Stimulated activated CD8-positive, alpha-beta memory T cell treated with anti-CD3 and anti-CD28 coated beads, Interleukin-15, amount 100 ng/mL, for 48 hours (primary cell): ENCODE results near the gene YBX3.

ENCODE experiments used
- DNase-seq, 2 donors: peaks; one replicate each; pipeline ENCODE4 v3.0.0-alpha.2; 2020; ENCODE audit warnings: low read depth in 2 of 2

The YBX3 gene

DNA sequence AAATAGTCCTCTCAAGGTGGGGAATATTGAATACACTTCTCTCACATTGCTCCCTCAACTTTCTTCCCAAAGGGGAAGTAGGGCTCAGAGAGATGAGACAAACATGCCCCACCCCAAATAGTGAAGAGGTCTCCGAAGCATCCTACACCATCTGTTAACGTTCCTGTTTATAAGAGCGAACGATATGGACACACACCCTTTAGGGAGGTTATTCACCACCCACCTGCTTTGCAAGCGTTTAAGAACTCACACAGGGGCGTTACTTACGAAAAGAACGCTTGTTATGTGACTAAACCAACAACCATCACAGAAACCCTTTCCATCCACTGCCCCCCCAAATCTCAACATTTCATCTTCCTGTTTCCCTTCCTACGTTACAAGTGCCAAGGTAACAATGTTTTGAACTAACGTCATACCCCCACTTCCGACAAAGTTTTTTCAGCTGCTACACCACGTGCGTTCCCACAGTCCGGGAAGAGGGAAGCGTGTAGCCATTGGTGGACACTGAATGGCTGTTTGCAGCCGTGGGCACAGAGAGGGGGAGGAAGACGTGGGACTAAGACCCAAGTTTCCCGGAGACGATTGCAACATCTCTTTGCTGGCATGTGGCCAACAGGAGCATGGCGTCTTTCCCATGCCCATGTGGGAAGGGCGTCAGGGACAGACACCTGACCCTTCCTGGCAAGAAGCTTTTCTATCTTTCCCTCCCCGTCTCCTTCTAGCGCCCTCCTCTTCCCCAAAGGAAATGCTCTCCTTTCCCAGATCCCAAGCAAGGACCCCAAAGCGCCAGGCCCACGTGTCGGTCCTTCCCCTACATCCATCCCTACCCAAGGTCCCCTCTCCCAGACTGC lies 1.2 kb downstream of the YBX3 start:
- DNase-seq = peak; percentile 28 to 61

- DNase-seq = no peak
Observed at GRCh38 chr12:10720974-10721650, 2.0 kb downstream of the YBX3 start.

DNA sequence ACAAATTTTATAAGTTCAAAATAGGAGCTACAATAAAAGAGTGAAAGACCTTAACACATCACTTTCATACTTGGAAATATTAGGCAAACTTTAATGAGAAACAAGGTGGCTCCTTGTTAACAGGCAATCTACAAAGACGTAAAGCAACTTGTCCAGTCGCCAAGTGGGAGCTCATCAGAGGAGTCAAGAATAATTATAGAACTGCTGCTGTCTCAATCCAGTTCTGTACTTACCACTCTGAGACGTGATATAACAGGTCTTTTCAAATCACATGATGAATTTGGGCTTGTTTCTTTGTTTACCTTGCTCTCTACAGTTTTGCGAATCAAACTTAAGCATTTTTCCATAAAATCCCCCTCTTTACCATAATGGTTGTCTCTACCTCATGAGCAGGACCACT lies 3.6 kb downstream of the YBX3 start:
- DNase-seq = no peak

DNA sequence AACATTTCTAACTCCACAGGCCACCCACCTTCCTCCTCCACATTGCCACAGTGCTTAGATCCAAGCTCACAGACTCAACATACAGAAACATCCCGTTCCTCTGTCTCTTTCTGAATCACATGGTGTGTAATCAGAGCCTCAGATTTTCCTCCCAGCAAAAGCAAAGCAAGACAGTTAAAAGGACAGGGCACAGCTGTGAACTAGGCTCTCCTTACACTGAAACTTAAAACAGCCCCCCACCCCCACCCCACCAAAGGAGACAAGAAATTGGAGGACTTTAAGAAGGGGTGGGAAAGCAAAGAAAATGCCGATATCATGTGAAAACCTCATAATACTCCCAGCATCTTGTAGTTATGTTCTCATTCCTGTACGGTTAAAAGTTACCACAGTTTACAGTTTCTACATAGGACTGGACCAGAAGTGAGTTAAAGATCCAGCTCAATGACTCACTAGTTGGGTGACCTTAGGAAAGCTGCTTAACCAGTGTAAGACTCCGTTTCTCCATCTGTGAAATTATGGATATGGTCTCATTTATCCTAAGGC lies 4.8 kb downstream of the YBX3 start:
- no peak for DNase-seq

DNA sequence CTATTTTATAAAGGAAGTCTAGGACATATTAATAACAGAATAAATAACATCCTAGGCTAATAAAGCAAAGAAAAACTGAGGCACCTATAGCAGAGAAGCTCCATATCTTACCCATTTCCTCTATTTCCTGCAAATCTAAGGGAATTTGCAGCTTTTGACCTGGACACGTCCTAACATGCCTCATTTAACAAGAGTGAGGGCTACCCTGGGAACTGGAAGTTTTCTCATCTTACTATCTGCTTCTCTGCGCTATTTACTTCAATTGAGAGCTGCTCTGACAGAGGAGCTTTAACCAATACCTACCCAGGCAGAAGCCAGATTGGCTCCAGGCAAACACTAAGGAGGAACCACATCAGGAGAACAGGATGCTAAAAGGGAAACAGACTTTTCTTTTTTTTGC lies 5.7 kb downstream of the YBX3 start:
- no peak for DNase-seq

- no peak for DNase-seq
Observed at GRCh38 chr12:10716704-10717315, 6.3 kb downstream of the YBX3 start.

DNA sequence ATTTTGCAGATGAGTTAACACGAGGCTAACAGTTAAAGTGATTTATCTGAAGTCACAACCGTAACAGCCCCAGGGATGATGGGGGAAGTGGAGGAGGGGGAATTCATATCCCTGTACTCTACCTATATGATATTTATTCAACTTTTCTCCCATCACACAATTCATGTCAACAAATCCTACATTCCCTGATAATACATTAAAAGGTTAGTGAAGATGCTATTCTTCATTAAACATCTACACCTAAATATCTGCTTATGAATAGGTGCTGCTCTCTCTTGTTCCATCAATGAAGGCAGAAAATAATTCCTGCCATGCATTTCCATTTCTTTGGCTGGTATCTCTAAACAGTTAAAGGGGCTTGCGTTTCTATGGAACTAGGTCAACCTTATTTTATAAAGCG lies 6.8 kb downstream of the YBX3 start:
- DNase-seq = no peak

DNA sequence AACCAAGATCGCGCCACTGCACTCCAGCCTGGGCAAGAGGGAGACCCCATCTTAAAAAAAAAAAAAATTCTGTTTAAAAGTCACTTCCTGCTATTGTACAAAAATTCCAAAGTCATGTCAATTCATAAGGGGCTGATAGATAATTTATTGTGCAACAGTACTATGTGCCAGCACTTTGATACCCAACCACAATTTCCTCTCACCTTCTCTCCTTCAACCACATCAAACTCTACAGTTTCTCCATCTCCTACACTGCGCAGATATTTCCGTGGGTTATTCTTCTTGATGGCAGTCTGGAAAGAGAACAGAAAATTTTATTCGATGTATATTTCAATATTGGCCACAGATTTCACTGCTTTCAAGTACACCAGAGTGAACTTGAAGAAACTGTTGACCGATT lies 7.6 kb downstream of the YBX3 start:
- DNase-seq = no peak

GRCh38 chr12:10709808-10710207 lies 13.3 kb downstream of the YBX3 start:
- DNase-seq = no peak

DNA sequence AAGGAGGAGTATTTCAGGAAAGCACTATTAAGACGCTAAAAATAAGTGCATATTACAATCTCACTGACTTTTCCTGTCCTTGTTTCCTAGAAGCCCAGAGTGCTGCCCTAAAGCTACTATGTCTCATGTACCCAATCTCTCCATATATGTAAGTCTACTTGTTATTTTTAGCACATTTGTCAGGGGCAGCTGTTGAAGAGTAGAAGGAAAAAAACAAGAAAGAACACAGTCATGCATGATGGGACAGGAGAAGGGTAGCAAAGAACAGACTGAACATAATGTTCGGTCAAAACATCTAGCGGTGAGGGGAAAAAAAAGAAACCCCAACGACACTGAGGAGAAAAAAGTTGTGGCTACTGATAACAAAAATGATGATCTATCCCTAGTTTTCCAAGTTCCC lies 14.3 kb downstream of the YBX3 start:
- no peak for DNase-seq

- DNase-seq = no peak
Observed at GRCh38 chr12:10705655-10706054, 17.5 kb downstream of the YBX3 start.

DNA sequence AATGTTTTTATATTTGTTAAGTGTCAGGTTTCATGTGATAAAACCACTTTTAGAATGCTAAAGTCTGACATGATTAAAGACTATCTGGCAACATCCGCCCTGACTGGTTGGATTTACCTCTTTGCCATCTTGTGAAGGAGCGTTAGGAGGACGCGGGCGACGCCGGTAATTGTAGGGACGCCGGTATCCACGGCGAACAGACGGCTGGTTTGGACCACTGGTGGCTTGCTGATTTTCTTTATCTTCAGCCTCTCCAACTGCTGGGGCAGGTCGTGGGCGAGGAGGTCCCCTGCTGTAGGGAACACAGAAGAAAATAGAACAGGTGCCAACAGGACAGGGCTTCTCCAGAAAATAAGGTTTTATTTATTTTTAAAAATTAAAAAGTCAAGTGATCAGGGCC lies 21.3 kb downstream of the YBX3 start:
- DNase-seq = no peak

GRCh38 chr12:10701131-10701681 lies 21.9 kb downstream of the YBX3 start:
- peak in 1 of 2 donors; percentile 4 for DNase-seq

DNA sequence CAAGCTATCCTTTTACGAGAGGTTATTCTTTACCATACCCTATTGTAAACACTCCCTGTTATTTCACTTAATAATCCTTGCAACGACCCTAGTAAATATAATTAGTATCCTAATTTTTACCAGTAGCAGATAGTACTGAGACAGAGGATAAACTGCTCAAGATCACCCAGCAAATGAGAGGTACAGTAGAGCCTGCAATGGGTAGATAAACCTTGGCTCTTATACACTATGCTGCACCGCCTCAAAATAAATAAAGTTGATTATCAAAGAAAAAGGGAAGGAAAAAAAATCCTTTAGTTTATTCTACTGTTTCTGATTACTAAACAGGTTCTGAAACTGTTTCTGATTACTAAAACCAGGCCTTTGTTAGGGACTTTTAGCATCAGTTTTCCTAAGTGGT lies 22.5 kb downstream of the YBX3 start:
- DNase-seq = no peak

DNA sequence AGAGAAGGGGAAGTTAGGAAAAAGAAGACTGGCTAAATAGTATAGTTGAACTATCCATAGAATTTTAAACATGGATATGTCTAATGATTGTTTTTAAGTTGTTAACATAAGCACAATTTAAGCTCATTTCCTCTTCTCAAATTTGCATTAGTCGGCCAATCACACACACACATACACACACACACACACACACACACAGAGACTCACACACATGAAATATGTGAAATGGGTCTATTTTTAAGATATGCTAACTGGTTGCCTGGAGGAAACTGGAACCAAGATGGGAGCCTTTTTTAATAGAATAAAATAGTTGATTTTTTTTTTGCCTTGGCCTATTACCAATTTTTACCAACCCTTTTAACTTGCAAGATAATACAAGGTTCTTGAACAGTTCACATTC lies 25.3 kb downstream of the YBX3 start:
- no peak for DNase-seq

DNA sequence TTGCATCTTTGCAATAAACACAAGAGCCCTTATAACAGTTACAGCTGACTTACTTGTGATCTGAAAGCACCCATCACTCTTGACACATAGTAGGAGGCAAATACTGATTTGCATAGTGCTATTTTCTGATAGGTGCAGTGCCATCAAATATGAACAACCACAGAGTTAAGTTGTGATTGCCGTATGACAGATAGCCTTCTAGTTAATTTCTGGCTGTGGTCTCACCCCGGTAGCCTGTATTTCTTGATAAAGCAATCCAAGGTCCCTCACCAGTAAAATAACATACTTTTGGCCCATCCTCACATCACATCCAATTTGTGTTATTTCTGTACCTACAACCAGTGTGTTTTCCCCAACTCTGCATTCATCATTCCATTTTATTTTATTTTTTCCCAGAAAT lies 26.0 kb downstream of the YBX3 start:
- no peak for DNase-seq

GRCh38 chr12:10690906-10691305 lies 32.2 kb downstream of the YBX3 start:
- no peak for DNase-seq

DNA sequence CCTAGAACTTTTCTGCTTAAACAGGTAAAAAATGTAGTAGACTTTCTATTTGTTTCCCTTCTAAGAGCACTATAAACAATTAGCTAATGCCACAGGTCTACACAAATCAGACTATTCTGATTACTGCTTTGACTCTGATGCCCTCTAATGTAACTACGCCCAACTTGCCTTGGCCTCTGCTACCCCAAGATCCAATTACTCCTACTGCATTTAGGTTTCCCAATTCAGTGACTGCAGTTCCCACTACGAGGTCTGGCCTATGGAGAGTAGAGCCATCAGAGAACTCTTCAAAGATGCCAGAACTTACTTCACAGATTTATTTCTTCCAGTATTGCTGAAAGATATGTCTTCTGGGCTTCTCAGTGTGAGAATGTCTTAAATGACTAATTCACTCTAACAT lies 34.0 kb downstream of the YBX3 start:
- DNase-seq = no peak

- no peak for DNase-seq
Observed at GRCh38 chr12:10688042-10688441, 35.1 kb downstream of the YBX3 start.

GRCh38 chr12:10673659-10674384 lies 49.3 kb downstream of the YBX3 start, which contains the start of gene STYK1:
STYK1 (minus strand) TSS chr12:10674052; CDS start chr12:10634618, 39,434 bp downstream.
- peak; percentile 48 to 62 for DNase-seq

GRCh38 chr12:10672231-10672868 lies 50.8 kb downstream of the YBX3 start:
- DNase-seq = no peak
